Right renal cortex interstitium (tissue), 3 donors: ENCODE data around the gene ADAMTSL2. TPM values are rescaled to one million over a fixed set of nuclear protein-coding genes. Genes with fewer than 3 reads are reported as not detected.

Experiments
- DNase-seq, 3 donors: peaks; one replicate each; pipeline ENCODE4 v3.0.0-alpha.2; 2013; ENCODE audit warnings: low read depth in 3 of 3, low spot score in 2 of 3
- polyA plus RNA-seq, 3 donors: library from polyadenylated mRNA; unstranded; fragments of 120-200 nt; gene quantifications; one replicate each; pipeline ENCODE4 v1.2.1, GENCODE V29; 2013; ENCODE audit not compliant: insufficient read length in 3 of 3

ADAMTSL2 gene
- polyA plus RNA-seq, 3 donors, result 1.3 to 1.4 (median 1.3) TPM

DNA sequence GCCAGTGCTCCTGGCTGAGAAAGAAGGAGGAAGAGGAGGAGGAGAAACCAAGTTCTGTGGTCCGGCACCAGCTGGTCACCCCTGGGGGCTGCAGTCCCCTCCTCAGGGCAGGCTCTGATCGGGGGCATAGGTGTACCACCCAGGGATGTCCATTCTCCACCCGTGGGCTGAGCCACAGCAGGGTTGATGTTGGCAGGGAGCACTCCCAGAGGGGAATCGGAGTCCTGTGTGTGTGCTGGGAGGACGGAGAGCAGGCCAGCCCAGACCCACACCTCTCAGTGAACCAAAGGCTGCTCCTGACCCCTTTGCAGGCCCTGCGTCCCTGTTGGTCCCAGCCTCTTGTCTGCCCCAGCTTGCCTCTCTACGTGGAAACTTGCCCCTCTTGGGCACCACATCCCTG is 4.6 kb upstream of the ADAMTSL2 start:
- no peak for DNase-seq

DNA sequence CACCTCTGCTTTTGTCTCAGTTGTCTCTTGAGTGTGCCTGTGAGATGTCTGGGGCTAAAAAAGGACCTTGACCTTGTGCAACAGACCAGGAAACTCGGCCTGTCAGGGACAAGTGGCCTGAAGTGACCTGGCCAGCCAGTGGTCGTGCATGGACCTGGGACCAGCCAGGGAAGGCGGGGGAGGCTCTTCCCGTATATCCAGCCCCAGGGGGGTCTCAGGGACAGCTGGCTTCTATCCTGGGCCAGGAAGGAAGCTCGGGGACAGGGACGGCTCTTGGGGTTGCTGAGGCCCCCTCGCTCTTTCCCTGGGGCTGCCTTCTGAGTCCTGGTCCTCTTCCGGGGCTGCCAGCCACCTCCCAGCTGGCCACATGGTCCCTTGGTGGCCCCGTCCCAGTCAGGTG is 3.2 kb upstream of the ADAMTSL2 start:
- DNase-seq, result no peak

DNA sequence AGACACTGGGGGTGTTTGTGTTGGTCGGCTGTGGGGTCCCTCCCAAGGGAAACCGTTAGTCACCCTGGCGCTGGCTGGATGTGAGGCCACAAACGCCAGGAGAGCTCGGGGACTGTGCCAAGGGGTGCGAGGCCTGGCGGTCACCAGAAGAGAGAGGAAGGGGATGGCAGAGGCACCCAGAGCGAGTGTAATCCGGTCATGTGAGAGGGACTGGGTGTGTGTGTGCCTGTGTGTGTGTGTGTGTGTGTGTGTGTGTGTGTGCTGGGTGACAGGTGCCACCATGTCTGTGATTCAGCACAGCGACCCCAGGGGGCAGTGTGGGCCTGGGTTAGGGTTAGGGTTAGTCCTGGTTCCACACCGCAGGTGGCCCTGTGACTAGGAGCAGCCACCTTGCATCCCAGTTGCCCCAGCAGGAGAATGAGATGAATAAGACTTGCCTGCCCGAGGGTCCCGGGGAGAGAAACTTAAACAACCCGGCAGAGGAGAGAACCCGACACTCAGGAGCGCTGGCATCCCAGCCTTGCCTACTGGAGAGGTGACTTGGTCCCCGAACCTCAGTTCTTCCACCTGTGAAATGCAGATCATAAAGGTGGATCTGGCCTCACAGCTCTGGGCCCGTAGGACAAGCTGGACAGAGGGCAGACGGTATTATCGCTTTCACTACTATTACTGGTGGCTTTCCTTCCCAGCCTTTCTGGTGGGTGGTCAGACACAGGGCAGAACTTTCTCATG is 1.4 kb upstream of the ADAMTSL2 start:
- DNase-seq, result no peak

DNA sequence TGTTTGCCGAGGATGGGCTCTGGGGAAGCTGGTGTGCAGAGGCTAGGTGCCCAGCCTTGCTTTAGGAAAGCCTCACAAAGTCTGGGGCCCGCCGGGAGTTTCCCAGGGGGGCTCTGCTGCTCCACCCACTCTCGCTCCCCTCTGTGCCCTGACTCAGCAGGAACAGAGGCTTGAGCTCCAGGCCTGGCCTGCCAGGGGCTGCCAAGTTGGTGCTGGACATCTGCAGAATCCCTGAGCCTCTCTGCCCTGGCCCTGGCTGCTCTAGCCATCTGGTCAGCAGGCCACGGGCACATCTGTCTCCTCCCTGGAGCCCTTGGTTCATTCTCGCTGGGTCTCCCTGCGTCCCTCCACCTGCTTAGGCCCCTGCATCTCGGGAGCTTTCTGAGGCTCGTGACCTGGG is 647 bp upstream of the ADAMTSL2 start:
- DNase-seq, result no peak

DNA sequence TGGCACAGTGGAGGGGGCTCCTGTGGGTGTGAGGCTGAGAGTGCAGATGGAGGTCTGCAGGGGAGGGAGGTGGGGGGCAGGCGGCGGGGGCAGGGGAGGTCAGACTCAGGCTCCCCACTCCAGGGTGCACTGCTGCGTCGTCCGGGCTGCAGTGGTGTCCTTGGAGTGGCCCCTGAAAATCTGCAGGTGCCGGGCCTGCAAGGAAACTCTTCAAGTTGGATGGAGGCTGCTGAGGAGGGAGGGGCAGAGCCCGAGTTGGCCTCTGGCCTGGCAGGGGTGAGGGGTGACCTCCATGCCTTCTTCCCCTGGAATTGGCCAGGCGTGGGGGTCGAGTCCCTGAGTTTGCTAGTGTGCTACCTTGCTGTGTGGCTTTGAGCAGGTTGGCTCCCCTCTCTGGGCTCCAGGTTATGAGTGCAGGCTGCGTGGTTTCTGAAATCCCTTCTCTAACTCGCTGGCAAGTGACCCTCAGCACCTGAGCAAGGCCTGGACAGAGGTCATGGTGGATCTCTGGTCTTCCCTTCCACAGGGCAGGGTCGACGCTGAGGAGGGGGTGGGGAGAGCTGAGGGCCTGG is 888 bp downstream of the ADAMTSL2 start:
- no peak for DNase-seq

DNA sequence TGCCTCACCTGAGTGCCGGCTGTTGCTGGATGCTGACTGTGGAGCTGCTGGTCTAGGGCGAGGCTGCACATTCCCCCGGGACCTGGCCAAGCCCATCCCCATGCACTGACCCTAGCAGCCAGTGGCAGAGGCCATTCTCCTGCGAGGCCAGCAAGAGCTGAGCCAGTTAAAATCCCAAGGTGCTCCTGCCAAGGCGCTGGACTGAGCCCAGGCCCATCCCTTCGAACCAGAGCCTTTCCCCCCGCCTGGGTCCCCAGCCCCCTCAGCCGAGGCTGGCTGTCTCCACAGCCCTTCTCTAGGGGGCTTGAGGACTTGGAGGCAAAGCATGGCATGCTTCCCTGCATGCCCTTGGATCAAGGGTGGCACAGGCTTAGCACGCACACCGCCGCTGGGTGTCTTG is 1.6 kb downstream of the ADAMTSL2 start:
- DNase-seq, result no peak

DNA sequence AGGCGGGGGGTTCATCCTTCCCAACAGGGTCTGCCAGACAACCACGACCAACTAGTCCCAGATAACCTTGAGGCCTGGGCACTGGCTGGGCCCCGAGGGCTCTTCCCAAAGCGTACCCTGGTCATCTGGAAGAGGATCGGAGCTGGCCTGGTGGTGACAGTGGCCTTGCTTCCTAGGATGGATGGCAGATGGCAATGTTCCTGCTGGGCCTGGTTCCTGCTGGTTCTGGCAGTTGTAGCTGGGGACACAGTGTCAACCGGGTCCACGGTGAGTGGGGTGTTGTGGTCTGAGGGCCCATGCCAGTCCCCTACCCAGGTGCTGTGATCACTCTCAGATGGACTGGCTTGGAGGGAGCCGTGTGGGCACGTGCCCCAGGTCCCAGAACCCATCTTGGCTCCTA is 2.0 kb downstream of the ADAMTSL2 start:
- no peak for DNase-seq

DNA sequence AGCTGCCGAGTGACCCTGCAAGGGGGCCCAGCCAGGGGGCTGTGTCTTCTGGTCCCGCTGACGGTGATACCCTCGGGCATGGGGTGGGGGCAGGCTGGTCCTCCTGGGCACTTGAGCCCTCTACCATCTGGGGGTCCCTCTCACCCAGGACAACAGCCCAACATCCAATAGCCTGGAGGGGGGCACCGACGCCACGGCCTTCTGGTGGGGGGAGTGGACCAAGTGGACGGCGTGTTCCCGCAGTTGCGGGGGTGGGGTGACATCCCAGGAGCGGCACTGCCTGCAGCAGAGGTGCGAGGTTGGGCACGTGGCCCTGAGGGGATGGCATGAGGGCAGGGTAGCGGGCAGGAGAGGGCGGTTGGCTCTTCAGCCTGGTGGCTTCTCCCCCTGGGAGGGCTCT is 2.8 kb downstream of the ADAMTSL2 start:
- no peak for DNase-seq

DNA sequence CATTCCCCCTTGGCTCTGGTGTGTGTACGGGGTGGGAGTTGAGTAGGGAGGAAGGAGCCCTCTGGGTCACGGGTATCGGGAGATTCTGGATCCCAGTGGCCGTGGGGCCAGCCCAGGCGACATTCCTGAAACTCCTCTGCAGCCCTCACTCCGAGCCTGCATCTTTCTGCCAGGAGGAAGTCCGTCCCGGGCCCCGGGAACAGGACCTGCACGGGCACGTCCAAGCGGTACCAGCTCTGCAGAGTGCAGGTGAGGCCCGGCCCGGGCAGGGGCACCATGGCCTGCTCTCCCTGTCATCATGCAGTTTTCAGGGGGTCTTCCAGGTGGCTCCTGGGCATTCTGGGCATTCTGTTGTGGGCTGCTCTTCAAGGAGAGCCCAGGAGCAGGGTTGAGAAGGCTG is 3.7 kb downstream of the ADAMTSL2 start:
- no peak for DNase-seq

DNA sequence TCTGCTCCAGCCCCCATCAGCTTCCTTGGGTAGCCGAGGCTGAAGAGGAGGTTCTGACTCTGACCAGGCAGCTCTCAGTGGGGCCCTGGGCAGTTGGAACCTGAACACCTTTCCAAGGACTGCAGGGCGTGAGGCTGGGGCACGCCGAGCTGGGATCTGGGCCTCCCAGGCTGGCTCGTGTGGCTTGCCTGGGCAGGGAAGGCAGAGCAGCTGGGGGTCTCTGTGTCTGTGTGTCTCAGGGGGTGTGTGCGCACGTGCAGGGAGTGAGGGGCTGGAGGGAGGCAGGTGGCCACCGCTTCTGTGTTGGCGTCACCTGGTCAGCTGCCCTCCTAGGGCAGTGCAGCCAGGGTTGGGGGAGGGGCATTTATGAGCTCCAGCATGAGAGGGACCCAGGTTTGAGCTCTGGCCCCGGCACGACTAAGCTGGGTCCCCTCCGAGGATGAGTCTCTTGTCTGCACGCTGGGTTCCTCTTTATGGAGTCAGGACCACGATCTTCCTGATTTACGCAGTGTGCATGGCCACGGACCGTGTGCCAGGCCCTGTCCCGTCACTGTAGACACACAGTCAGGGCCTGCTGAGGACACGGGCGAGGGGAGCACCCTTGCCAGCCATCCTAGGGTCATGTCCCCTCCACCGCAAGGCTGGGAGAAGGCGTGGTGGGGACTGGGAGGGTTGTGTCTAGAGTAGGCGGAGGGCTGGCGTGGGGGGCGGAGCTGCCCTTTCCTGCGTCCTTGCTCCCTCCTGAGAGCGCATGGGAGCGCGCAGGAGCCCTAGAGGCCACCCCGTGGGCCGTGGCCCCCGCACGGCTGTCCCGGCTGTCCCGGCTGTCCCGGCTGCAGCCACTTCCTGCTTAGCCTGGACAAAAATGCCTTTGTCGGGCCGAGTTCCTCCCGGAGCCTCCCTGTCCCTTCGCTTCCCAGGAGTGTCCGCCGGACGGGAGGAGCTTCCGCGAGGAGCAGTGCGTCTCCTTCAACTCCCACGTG is 4.6 kb downstream of the ADAMTSL2 start:
- no peak for DNase-seq

DNA sequence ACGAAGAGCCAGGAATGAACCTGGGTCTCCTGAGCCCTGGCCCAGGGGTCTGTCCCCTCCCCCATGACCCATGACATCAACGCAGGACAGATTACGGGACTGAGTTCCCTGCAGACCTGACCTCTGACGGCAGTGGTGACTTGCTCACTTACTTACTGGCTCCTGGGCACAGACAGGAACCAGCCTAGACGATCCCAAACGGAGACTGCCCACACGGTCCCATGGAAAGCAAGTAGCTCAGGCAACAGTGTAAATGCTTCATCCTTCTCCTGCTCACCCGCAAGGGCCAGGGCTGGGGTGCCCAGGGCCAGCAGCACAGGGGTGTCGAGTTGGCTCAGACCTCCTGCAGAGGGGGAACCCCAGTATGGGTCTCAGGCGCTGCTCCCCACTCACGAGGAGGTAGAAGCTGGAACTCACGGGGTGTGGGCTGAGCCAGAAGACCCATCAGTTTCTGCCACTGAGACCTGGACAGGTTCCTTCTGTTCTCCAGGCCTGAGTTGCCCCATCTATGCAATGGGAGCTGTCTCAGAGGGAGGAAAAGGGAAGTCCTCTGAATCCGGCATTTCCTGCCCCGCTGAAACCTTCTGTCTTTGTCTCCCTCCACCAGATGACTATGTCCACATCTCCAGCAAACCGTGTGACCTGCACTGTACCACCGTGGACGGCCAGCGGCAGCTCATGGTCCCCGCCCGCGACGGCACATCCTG is 5.6 kb downstream of the ADAMTSL2 start:
- no peak for DNase-seq

DNA sequence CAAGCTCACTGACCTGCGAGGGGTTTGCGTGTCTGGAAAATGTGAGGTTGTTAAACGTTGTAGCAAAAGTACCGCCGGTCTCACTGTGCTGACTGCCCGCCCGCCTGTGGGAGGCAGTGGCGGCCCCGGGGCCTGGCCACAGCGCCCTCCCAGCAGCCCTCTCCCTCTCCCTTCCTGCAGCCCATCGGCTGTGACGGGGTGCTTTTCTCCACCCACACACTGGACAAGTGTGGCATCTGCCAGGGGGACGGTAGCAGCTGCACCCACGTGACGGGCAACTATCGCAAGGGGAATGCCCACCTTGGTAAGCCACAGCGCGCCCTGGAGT is 6.2 kb downstream of the ADAMTSL2 start:
- no peak for DNase-seq

DNA sequence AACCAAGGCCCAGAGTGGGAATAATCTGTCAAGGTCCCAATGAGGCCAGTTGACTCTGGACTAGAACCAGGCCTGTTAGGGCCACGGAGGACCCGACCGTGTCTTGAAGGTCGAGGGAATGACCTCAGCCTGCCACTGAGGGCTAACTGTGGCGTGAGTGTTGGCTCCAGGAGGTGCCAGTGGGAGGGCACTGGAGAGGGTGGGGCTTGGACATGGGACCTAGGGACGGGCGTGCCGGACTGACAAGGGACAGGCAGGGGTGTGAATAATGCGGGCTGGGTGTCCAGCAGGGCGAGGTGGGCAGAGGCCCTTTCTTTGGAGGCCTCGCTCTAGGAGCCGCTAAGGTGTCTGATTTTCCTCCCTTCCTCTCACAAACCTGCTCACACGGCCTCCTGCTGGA is 7.5 kb downstream of the ADAMTSL2 start:
- DNase-seq, result no peak

DNA sequence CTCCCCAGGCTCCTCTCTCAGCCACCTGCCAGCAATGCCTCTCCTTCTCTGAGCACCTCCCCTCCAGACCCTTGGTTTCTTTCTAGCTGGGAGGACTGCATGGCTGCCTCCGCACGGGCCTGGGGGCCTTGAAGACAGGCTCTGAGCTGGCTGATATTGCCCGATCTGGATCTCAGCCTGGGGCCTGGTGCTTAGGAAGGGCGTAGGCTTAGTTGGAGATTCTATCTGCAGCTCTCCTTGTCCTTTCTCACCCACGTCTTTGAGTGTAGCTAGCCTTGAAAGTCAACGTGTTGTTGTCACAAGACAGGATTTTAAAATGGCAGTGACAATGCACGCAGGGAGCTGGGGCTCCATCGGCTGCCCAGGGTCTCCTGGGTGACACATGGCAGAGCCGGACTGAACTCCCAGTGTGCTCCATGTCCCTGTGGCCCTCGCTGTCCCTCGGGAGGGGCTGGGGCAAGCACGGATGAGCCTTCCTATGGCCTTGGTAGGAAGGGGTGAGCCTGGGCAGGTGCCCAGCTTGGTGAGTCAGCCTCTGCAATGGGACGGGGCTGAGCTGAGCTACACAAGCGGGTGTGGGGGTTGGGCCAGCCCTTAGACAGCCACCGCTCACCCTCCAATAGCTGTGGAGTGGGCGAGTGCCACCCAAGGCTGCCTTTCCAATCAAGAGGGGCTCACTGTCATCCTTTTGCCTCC is 9.4 kb downstream of the ADAMTSL2 start:
- no peak for DNase-seq

DNA sequence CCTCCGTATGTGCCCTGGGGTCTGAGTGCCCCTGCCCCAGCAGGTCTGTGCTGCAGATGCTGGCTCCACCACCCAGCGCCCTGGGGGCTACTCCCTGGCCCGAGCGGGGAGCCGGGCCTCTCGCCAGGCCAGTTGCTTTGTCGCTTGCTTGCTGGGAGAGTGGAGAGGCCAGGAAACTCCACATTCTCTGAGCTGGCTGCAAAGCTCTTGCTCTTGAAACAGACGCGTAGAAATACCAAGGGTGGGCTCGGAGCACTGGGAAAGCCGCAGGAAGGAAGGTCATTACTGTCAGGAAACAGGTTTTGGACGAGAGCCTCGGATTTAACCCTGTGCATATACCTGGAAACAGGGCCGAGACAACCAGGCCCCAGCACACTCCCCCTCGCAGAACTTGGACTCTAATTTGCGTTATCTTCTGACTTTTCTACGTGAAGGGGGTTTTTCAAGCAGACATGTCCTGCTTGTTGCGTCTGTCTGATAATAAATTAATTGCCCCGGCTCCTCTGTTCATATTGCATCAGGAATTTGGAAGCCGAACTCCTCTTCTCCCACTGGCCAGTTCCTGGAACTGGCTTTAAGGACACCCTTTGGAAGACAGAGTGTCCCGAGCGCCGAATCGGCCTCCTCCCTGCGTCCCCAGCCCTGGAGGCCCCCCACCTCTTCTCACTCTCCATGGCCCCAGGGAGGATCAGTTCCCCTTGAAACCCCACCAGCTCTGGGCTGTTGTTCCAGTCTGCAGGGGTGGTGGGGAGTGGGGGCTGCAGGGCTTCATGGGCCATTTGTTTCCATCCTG is 11.2 kb downstream of the ADAMTSL2 start:
- no peak for DNase-seq

DNA sequence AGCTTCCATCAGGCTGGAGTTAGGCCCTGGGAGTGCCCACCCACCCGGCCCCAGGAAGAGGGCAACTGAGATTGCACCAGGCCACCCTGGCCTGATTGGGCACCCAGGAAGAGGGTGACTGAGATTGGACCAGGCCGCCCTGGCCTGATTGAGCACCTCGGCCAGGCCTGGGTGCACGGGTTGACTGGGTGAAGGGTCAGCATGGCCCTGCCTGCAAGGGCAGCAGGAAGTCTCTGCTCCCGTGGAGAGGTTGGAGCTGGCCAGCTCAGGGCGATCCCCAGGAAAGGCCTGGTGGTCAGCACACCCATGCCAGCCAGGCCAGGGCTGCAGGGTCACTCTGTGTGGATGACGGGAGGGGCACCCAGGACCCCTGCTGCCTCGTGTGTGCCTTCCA is 11.8 kb downstream of the ADAMTSL2 start:
- DNase-seq, result no peak

DNA sequence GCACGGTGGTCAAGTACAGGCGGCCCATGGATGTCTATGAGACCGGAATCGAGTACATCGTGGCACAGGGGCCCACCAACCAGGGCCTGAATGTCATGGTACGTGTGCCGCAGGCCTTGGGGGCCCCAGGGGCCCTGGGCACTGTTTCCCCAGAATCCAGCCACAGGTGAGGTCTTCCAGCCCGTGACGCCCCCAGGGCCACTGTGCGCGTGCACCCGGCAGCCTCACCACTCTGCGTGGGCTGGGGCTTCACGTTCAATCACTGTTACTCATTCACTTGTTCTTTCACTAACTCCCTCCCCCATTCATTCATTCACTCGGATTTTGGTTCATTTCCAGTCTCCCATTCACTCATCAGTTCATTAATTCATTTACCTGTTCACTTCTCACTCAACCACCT is 12.6 kb downstream of the ADAMTSL2 start:
- DNase-seq, result no peak

DNA sequence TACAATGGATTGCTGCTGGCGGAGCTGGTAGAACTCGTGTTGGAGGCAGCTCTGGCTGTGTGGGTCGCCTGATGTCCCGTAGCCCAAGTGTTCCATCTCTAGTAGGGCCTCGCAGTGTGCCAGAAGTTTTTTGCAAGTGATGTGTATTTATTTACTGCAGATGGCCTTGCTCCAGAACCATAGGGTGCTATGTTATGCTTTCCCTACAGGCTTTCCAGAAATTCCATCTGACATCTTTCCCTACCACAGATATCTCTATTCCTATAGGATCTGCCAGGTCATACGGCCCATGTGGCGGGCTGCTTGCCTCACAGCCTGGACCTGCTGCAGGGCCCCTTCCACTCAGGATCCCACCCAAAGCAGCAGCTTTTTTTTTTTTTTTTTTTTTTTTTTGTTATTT is 16.9 kb downstream of the ADAMTSL2 start:
- no peak for DNase-seq

DNA sequence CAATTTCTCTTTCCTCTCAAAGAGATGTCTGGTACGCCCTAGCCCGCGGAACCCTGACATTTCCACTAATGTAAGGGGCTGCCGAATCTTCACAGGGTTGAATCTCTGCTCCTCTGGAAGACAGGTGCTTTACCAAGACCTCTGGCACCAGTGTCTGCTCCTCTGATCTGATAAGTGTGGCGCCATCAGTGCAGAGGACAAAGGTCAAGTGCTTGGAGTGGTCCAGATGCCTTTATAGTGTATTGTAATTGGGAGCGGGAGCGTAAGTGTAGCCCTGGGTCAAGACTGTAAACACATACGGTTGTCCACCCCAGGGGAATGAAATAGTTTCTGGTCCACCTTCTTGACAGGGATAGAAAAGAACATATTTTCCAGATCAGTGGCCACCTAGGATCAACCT is 17.7 kb downstream of the ADAMTSL2 start:
- no peak for DNase-seq

DNA sequence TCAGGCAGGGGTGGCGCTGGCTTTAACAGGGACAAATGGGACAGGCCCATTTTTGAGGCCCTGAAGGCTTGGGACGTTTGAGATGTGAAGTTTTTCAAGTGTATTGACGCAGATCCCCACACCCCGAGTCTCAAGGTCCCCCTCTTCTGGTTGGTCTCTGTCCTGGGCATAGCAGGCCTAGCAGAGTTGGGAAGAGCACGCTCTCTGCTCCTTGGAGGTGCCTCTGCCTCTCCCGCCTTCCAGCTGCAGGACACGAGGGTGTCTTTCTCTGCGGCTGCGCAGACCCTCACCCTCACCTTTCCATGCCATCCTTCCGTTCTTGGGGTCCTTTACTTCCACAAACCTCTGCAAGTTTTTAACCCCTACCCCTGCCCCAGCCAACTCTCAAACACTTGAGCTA is 18.6 kb downstream of the ADAMTSL2 start:
- no peak for DNase-seq
